Ishikawa (cell line): Measurements from ENCODE around the gene CTDP1.

Experiments
- CEBPB ChIP-seq: IDR thresholded peaks from 2 replicates; pipeline ENCODE4 v1.6.1; 2012
- CREB1 ChIP-seq: IDR thresholded peaks from 2 replicates; pipeline ENCODE4 v1.6.1; 2012; ENCODE audit warnings: low read depth
- EGR1 ChIP-seq: IDR thresholded peaks from 2 replicates; pipeline ENCODE4 v1.6.1; 2012
- EP300 ChIP-seq: IDR thresholded peaks from 2 replicates; pipeline ENCODE4 v1.6.1; 2012; ENCODE audit warnings: borderline replicate concordance
- FOXM1 ChIP-seq: IDR thresholded peaks from 2 replicates; pipeline ENCODE4 v1.6.1; 2012; ENCODE audit warnings: low read depth, borderline replicate concordance
- NFIC ChIP-seq: IDR thresholded peaks from 2 replicates; pipeline ENCODE4 v1.6.1; 2012
- RAD21 ChIP-seq: IDR thresholded peaks from 2 replicates; pipeline ENCODE4 v1.6.1; 2012; ENCODE audit warnings: low read depth
- TAF1 ChIP-seq: IDR thresholded peaks from 2 replicates; pipeline ENCODE4 v1.6.1; 2012; ENCODE audit warnings: low read depth, mild to moderate bottlenecking
- TCF12 ChIP-seq: IDR thresholded peaks from 2 replicates; pipeline ENCODE4 v1.6.1; 2012; ENCODE audit warnings: low read depth
- TEAD4 ChIP-seq: IDR thresholded peaks from 2 replicates; pipeline ENCODE4 v1.6.1; 2012
- YY1 ChIP-seq: IDR thresholded peaks from 2 replicates; pipeline ENCODE4 v1.6.1; 2012; ENCODE audit warnings: low read depth
- ZBTB7A ChIP-seq: IDR thresholded peaks from 2 replicates; pipeline ENCODE4 v1.6.1; 2012; ENCODE audit warnings: low read depth
- TF ChIP-seq, protein P1 (sequence below): IDR thresholded peaks from 2 replicates; pipeline ENCODE4 v1.6.1; 2012; ENCODE audit warnings: low read depth, mild to moderate bottlenecking
- TF ChIP-seq, protein P2 (sequence below): IDR thresholded peaks from 2 replicates; pipeline ENCODE4 v1.6.1; 2012
- TF ChIP-seq, protein P3 (sequence below): IDR thresholded peaks from 2 replicates; pipeline ENCODE4 v1.6.1; 2012

Gene CTDP1

GRCh38 chr18:79742076-79742475 lies 62.5 kb downstream of the CTDP1 start:
- TF ChIP-seq TAF1 (no peak), NFIC (no peak), YY1 (no peak), RAD21 (no peak), TCF12 (no peak), EP300 (no peak), EGR1 (no peak), TEAD4 (no peak), CEBPB (no peak), ZBTB7A (no peak)
- TF ChIP-seq, protein P1, sequence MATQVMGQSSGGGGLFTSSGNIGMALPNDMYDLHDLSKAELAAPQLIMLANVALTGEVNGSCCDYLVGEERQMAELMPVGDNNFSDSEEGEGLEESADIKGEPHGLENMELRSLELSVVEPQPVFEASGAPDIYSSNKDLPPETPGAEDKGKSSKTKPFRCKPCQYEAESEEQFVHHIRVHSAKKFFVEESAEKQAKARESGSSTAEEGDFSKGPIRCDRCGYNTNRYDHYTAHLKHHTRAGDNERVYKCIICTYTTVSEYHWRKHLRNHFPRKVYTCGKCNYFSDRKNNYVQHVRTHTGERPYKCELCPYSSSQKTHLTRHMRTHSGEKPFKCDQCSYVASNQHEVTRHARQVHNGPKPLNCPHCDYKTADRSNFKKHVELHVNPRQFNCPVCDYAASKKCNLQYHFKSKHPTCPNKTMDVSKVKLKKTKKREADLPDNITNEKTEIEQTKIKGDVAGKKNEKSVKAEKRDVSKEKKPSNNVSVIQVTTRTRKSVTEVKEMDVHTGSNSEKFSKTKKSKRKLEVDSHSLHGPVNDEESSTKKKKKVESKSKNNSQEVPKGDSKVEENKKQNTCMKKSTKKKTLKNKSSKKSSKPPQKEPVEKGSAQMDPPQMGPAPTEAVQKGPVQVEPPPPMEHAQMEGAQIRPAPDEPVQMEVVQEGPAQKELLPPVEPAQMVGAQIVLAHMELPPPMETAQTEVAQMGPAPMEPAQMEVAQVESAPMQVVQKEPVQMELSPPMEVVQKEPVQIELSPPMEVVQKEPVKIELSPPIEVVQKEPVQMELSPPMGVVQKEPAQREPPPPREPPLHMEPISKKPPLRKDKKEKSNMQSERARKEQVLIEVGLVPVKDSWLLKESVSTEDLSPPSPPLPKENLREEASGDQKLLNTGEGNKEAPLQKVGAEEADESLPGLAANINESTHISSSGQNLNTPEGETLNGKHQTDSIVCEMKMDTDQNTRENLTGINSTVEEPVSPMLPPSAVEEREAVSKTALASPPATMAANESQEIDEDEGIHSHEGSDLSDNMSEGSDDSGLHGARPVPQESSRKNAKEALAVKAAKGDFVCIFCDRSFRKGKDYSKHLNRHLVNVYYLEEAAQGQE, result no peak
- TF ChIP-seq, protein P2, sequence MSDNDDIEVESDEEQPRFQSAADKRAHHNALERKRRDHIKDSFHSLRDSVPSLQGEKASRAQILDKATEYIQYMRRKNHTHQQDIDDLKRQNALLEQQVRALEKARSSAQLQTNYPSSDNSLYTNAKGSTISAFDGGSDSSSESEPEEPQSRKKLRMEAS, result no peak
- TF ChIP-seq, protein P3, sequence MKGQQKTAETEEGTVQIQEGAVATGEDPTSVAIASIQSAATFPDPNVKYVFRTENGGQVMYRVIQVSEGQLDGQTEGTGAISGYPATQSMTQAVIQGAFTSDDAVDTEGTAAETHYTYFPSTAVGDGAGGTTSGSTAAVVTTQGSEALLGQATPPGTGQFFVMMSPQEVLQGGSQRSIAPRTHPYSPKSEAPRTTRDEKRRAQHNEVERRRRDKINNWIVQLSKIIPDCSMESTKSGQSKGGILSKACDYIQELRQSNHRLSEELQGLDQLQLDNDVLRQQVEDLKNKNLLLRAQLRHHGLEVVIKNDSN, result no peak

DNA sequence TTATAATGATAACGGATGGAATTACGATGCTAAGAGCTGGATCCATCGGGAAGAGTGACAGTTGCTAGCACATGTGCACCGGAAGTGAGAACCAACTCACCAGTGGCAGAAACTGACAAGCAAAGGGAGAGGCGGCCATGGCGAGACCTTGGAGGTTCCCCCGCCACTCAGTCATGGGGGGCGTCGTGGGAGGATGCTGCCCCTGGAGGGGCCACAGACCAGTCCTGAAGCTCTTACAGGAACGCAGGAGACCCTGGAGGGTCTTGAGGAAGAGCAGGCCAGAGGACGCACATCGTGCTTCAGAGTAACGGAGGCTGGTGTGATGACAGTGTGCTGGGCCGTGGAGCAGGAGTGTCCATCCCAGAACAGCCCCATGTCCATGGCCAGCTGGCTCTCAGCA lies 65.0 kb downstream of the CTDP1 start:
- TF ChIP-seq FOXM1, result no peak
- no peak for TF ChIP-seq EP300
- no peak for TF ChIP-seq ZBTB7A
- no peak for TF ChIP-seq RAD21
- TF ChIP-seq, protein P3, result no peak
- no peak for TF ChIP-seq EGR1
- no peak for TF ChIP-seq NFIC
- TF ChIP-seq YY1, result no peak
- TF ChIP-seq CREB1, result no peak
- TF ChIP-seq, protein P2, result no peak
- no peak for TF ChIP-seq TAF1
- no peak for TF ChIP-seq CEBPB
- TF ChIP-seq, protein P1, result no peak

DNA sequence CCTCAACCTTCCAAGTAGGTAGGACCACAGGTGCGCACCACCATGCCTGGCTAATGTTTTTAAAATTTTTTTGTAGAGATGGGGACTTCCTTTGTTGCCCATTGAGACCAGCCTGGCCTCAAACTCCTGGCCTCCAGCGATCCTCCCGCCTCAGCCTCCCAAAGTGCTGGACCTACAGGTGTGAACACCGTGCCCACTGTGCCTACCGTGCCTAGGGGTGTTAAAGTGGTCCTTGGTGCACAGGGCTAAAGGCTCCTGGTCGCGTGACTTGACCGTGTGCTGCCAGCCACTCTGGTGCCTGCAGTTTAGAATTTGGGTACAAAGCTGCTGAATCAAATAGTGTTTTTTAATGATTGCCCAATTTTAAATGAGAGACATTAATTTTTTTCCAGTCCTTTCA lies 67.1 kb downstream of the CTDP1 start:
- TF ChIP-seq RAD21, result no peak
- TF ChIP-seq CREB1, result no peak
- no peak for TF ChIP-seq YY1
- TF ChIP-seq, protein P3, result no peak
- TF ChIP-seq, protein P1, result no peak
- TF ChIP-seq, protein P2, result no peak
- no peak for TF ChIP-seq TEAD4
- TF ChIP-seq EGR1, result no peak
- no peak for TF ChIP-seq ZBTB7A
- no peak for TF ChIP-seq TAF1
- no peak for TF ChIP-seq FOXM1
- TF ChIP-seq CEBPB, result no peak
- no peak for TF ChIP-seq NFIC
- TF ChIP-seq TCF12, result no peak

GRCh38 chr18:79747156-79747845 lies 67.7 kb downstream of the CTDP1 start:
- TF ChIP-seq NFIC (no peak), TCF12 (no peak), FOXM1 (no peak), EGR1 (no peak), YY1 (no peak), CREB1 (no peak), RAD21 (no peak), TEAD4 (no peak), TAF1 (no peak), CEBPB (no peak), ZBTB7A (no peak)
- TF ChIP-seq, protein P3, result no peak
- TF ChIP-seq, protein P1, result no peak
